SK-N-SH (cell line): ENCODE results near the gene ZXDC.

Experiments
- CHD2 ChIP-seq: fragments of 150-350 bp; IDR thresholded peaks from 2 replicates; pipeline ENCODE4 v1.6.1; 2018; ENCODE audit warnings: low read length; ENCODE audit not compliant: partially characterized antibody
- CTCF ChIP-seq: fragments of 200-600 bp; sonication (generic); IDR thresholded peaks from 2 replicates; pipeline ENCODE4 v1.6.1; 2017; ENCODE audit warnings: antibody characterized with exemption, mild to moderate bottlenecking, moderate library complexity
- EP300 ChIP-seq, 2 experiments: IDR thresholded peaks; 2 replicates each; pipeline versions ENCODE4 v1.4.0 to v1.6.1; 2012; ENCODE audit warnings: borderline replicate concordance in 1 of 2, low read depth in 1 of 2, low read length in 1 of 2
- EZH2phosphoT487 ChIP-seq: fragments of 200-600 bp; sonication (generic); IDR thresholded peaks from 2 replicates; pipeline ENCODE4 v1.6.1; 2017; ENCODE audit warnings: low read depth, mixed run types, mild to moderate bottlenecking, antibody characterized with exemption, moderate library complexity, borderline replicate concordance
- FOXJ3 ChIP-seq: sonication (generic); formaldehyde crosslinking; IDR thresholded peaks from 2 replicates; pipeline ENCODE4 v1.5.1; 2020; ENCODE audit warnings: mild to moderate bottlenecking, missing genetic modification reagents
- JUND ChIP-seq: IDR thresholded peaks from 2 replicates; pipeline ENCODE4 v1.4.0; 2012
- NFIC ChIP-seq: IDR thresholded peaks from 2 replicates; pipeline ENCODE4 v1.4.0; 2012; ENCODE audit warnings: borderline replicate concordance
- TAF1 ChIP-seq: IDR thresholded peaks from 2 replicates; pipeline ENCODE4 v1.6.1; 2012; ENCODE audit warnings: low read depth, mild to moderate bottlenecking, low read length, moderate library complexity, borderline replicate concordance
- TCF12 ChIP-seq: IDR thresholded peaks from 2 replicates; pipeline ENCODE4 v1.4.0; 2012
- USF1 ChIP-seq: IDR thresholded peaks from 2 replicates; pipeline ENCODE4 v1.4.0; 2012; ENCODE audit warnings: low read depth, borderline replicate concordance
- TF ChIP-seq, protein P1 (sequence below): IDR thresholded peaks from 2 replicates; pipeline ENCODE4 v1.6.1; 2012; ENCODE audit warnings: mild to moderate bottlenecking, low read depth, low read length, moderate library complexity
- TF ChIP-seq, protein P2 (sequence below): IDR thresholded peaks from 2 replicates; pipeline ENCODE4 v1.4.0; 2012; ENCODE audit warnings: low read depth

DNA sequence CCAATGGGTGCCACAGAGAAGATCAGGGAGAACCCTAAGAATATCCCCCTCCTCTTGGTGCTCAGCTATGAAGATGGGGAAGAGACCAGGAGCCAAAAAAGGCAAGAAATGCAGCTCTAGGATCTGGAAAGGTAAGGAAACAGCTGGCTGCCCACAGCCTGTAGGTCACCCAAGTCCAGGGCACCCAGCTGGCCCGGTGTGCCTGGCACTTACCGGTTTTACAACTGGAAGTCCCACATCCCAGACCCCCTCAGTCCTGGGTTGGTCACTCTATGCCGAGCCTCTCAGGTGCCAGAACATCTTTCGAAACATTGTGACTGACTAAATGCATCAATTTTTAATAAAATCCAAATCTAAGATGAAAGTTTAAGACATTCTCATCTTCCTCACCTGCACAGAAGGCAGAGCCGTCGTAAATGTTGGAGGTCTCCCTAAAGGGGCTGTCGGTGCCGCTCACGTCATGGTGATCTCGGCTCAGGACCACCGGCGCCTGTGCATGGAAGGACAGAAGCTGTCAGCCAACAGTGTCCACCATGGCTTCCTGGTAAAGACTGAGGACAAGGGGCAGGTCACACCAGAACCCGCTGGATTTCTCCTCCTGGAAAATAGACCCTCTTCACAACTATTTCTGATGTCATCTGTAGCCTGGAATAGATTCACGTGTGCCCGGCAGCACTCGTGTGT, 13.3 kb upstream of the ZXDC start:
- TF ChIP-seq EP300 (IDR thresholded peaks at IDR 0.05; ENCODE audit: borderline replicate concordance in 1 of 2, low read depth in 1 of 2, low read length in 1 of 2) (no peak), CHD2 (no peak), EZH2phosphoT487 (no peak), TCF12 (no peak), JUND (no peak), CTCF (no peak), TAF1 (no peak), NFIC (no peak), FOXJ3 (CRISPR knock-in tag) (no peak), USF1 (no peak)
- TF ChIP-seq, protein P1, sequence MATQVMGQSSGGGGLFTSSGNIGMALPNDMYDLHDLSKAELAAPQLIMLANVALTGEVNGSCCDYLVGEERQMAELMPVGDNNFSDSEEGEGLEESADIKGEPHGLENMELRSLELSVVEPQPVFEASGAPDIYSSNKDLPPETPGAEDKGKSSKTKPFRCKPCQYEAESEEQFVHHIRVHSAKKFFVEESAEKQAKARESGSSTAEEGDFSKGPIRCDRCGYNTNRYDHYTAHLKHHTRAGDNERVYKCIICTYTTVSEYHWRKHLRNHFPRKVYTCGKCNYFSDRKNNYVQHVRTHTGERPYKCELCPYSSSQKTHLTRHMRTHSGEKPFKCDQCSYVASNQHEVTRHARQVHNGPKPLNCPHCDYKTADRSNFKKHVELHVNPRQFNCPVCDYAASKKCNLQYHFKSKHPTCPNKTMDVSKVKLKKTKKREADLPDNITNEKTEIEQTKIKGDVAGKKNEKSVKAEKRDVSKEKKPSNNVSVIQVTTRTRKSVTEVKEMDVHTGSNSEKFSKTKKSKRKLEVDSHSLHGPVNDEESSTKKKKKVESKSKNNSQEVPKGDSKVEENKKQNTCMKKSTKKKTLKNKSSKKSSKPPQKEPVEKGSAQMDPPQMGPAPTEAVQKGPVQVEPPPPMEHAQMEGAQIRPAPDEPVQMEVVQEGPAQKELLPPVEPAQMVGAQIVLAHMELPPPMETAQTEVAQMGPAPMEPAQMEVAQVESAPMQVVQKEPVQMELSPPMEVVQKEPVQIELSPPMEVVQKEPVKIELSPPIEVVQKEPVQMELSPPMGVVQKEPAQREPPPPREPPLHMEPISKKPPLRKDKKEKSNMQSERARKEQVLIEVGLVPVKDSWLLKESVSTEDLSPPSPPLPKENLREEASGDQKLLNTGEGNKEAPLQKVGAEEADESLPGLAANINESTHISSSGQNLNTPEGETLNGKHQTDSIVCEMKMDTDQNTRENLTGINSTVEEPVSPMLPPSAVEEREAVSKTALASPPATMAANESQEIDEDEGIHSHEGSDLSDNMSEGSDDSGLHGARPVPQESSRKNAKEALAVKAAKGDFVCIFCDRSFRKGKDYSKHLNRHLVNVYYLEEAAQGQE = no peak
- TF ChIP-seq, protein P2, sequence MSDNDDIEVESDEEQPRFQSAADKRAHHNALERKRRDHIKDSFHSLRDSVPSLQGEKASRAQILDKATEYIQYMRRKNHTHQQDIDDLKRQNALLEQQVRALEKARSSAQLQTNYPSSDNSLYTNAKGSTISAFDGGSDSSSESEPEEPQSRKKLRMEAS = no peak
